WERI-Rb-1 (cell line): ENCODE results near the gene ZNF106.

Experiments used
- DNase-seq: peaks from one replicate; pipeline ENCODE4 v3.0.0-alpha.2; 2020
- H3K27ac ChIP-seq: fragments of 250-450 bp; sonication (Bioruptor Pico); 2 replicates; pipeline ENCODE4 v1.5.1; 2020; ENCODE audit warnings: mild to moderate bottlenecking, moderate library complexity
- H3K27me3 ChIP-seq: fragments of 250-450 bp; sonication (Bioruptor Pico); 2 replicates; pipeline ENCODE4 v1.5.1; 2021; ENCODE audit warnings: mild to moderate bottlenecking, low read depth, moderate library complexity; ENCODE audit not compliant: insufficient read depth, severe bottlenecking
- H3K36me3 ChIP-seq: fragments of 250-450 bp; sonication (Bioruptor Pico); 2 replicates; pipeline ENCODE4 v1.5.1; 2020; ENCODE audit warnings: mild to moderate bottlenecking, moderate library complexity
- H3K4me3 ChIP-seq: 2 replicates; pipeline ENCODE4 v1.5.1; 2011; ENCODE audit warnings: low read depth, mild to moderate bottlenecking, control low read depth, low read length
- H3K9me3 ChIP-seq: fragments of 250-450 bp; sonication (Bioruptor Pico); 2 replicates; pipeline ENCODE4 v1.5.1; 2021; ENCODE audit warnings: mild to moderate bottlenecking, moderate library complexity; ENCODE audit not compliant: severe bottlenecking
- TF ChIP-seq, protein P1 (sequence below): IDR thresholded peaks from 2 replicates; pipeline ENCODE4 v1.5.1; 2011; ENCODE audit warnings: low read depth, mild to moderate bottlenecking, control low read depth, inconsistent platforms, low read length

ZNF106 gene

DNA sequence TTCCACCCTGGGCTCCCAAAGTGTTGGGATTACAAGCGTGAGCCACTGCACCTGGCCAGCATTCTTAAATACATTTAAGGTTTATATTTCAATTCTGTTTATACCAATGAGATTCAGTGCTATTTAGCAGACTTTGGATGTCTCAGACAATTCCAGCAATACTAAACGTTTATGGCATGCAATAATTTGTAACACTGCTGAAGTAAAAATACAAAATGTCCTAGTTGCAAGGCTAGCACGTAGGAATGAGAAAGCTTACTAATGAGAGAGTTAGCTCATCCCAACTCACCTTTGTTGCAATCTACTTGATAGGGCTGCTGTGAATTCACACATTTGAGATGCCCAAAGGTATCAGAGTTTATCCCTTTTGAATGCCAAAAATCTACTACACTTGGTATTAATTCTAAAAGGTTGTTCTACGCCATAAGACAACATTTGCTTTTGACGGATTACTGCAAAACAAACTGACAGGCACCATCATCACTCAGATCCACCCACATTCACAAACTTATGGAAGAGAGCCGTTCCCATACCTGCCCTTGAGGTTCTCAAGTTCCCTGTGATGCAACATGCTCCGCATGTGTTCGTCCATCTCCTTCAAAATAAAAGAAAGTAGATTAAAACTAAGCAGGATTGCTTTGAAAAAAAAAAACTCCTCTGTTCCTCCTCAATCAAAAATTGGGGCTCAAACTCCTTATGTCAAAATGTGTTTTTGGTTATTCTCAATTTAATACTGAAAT, 25.3 kb downstream of the ZNF106 start:
- Histone ChIP-seq H3K27ac (no peak overlapping the region), H3K9me3 (no peaks in the 10 kb centered on the region), H3K27me3 (no peaks in the 10 kb centered on the region), H3K4me3 (no peak overlapping the region), H3K36me3 (peaks cover 23% of the 10 kb centered on the region)
- DNase-seq, result no peak
- TF ChIP-seq, protein P1, sequence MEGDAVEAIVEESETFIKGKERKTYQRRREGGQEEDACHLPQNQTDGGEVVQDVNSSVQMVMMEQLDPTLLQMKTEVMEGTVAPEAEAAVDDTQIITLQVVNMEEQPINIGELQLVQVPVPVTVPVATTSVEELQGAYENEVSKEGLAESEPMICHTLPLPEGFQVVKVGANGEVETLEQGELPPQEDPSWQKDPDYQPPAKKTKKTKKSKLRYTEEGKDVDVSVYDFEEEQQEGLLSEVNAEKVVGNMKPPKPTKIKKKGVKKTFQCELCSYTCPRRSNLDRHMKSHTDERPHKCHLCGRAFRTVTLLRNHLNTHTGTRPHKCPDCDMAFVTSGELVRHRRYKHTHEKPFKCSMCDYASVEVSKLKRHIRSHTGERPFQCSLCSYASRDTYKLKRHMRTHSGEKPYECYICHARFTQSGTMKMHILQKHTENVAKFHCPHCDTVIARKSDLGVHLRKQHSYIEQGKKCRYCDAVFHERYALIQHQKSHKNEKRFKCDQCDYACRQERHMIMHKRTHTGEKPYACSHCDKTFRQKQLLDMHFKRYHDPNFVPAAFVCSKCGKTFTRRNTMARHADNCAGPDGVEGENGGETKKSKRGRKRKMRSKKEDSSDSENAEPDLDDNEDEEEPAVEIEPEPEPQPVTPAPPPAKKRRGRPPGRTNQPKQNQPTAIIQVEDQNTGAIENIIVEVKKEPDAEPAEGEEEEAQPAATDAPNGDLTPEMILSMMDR, result no peak

DNA sequence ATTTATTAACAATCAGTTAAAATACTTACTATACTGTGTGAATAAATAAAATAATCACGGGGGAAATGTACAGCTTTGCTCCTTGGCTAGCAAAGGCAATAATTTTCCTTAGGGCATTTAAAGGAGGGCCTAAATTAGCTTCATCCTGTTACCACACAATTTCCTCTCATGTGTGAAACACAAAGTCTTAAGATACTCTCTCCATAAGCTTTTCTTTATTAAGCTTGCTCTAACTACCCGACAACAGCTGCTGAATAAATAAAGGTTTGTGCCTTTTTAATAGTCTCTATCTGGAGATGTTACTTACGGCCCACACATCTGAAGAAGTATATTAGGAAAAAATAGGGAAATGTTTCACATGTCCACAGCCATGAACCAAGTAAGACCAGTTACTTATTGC, 29.7 kb downstream of the ZNF106 start:
- Histone ChIP-seq H3K4me3 (no peak overlapping the region), H3K36me3 (peaks cover 14% of the 10 kb centered on the region), H3K27me3 (no peaks in the 10 kb centered on the region), H3K27ac (no peak overlapping the region), H3K9me3 (no peaks in the 10 kb centered on the region)
- no peak for DNase-seq
- TF ChIP-seq, protein P1, result no peak

DNA sequence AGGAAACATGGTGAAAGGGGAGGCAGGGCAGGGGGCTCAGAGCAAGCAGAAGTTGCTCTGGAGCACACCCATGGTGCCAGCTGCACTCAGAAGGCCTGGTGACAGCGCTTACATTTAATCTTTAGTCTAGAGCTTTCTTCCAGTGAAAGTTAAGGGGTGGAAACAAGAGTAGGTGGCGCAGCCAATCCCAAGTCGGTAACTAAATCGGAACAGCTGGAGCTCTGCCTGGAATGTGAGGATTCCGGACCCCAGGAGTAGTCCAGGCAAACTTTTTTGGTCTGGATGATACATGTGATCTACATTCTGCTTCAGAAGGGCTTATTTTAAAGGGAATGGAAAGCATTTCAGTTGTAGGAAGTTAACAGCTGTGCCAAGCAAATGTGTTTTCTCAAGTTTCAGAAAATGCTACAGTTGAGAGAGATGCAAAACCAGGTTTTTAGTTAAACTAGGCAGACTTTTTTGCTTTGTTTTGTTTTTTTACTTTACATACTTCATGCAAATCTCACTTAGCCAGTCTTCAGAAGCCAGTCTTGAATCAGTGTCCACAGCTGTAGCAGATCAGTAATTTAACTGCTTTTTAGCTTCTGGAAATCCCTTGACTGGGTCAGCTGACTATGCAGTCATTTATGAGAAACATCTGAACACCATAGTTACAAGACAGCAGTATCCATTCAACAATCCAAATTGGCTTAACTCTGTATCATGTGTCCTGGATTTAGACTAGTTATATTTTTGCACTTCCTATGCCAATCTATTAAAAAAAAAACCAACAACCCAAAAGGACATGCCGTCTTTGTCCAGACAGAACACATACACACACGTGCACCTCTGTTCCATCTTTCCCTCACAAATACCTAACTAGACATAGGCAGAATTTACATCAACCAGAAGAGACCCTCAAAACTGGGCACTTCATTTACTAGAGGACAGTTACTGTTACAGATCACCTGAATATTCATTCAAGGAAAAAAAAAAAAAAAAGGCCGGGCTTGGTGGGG, 33.2 kb downstream of the ZNF106 start:
- DNase-seq, result no peak
- Histone ChIP-seq H3K36me3 (peaks cover 10% of the 10 kb centered on the region), H3K4me3 (no peak overlapping the region), H3K9me3 (no peaks in the 10 kb centered on the region), H3K27ac (no peak overlapping the region), H3K27me3 (no peaks in the 10 kb centered on the region)
- TF ChIP-seq, protein P1, result no peak

DNA sequence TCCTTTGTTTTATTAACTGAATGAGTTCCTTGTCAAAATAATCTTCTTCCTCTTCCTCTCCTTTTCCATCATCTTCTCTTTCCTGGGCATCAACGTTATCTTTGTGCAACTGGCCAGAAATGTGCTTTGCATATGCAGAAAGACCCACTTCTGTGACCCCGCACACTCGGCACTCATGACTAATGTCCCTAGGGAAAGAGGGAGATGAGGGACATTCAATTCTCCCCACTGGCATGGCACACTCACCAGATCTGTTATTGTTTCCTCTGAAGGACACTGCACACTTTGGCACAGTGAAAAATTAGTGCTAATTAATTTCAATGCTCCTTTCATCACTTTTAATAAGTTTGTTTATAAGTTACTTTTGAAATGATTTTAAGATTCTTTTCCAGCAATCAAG, 34.0 kb downstream of the ZNF106 start:
- Histone ChIP-seq H3K9me3 (no peaks in the 10 kb centered on the region), H3K27me3 (no peaks in the 10 kb centered on the region), H3K36me3 (peaks cover 6% of the 10 kb centered on the region; the same call in 1 of the 2 replicates), H3K27ac (no peak overlapping the region), H3K4me3 (no peak overlapping the region)
- TF ChIP-seq, protein P1, result no peak
- DNase-seq, result no peak

DNA sequence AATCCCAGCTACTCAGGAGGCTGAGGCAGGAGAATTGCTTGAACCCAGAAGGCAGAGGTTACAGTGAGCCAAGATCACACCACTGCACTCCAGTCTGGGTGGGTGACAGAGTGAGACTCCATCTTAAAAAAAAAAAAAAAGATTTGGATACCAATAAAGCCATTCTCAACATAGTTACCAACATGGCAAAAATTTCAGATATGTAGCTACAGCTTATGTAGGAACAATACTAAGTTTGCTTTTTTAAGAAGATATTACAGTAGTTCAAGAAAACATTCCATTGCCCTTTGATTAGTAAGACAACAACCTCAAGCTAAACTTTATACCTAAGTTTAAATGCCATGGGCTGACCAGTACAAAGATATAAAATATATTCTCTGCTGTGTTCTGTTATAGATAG, 34.4 kb downstream of the ZNF106 start:
- TF ChIP-seq, protein P1, result no peak
- Histone ChIP-seq H3K36me3 (peaks cover 8% of the 10 kb centered on the region), H3K4me3 (no peak overlapping the region), H3K27me3 (no peaks in the 10 kb centered on the region), H3K27ac (no peak overlapping the region), H3K9me3 (no peaks in the 10 kb centered on the region)
- no peak for DNase-seq
